Mesendoderm (in vitro differentiated cells): ENCODE data around the gene FBXL7.

Experiments
- DNase-seq: peaks from one replicate; pipeline ENCODE4 v3.0.0; 2013
- H2AK5ac ChIP-seq: 2 replicates; pipeline ENCODE4 v1.6.1; 2013; ENCODE audit warnings: low read length, inconsistent platforms
- H2BK120ac ChIP-seq: 2 replicates; pipeline ENCODE4 v1.6.1; 2013; ENCODE audit warnings: low read depth, mild to moderate bottlenecking, low read length, moderate library complexity, mixed read lengths
- H2BK15ac ChIP-seq: replicated peaks from 2 replicates; pipeline ENCODE4 v1.6.1; 2013; ENCODE audit warnings: low read depth, mild to moderate bottlenecking, moderate library complexity
- H2BK5ac ChIP-seq: 2 replicates; pipeline ENCODE4 v1.6.1; 2013; ENCODE audit warnings: low read length, inconsistent platforms
- H3K18ac ChIP-seq: 2 replicates; pipeline ENCODE4 v1.6.1; 2013; ENCODE audit warnings: mild to moderate bottlenecking, low read length, mixed read lengths
- H3K23ac ChIP-seq: one replicate; pipeline ENCODE4 v1.6.1; 2013; ENCODE audit warnings: low read length
- H3K27ac ChIP-seq: 2 replicates; pipeline ENCODE4 v1.5.1; 2013; ENCODE audit warnings: low read depth, mild to moderate bottlenecking, inconsistent platforms, low read length, moderate library complexity
- H3K27me3 ChIP-seq: 2 replicates; pipeline ENCODE4 v1.6.1; 2013; ENCODE audit warnings: low read length, control low read depth, mild to moderate bottlenecking, inconsistent platforms; ENCODE audit not compliant: insufficient read depth, poor library complexity
- H3K36me3 ChIP-seq: 2 replicates; pipeline ENCODE4 v1.6.1; 2013; ENCODE audit warnings: low read length, inconsistent platforms; ENCODE audit not compliant: control insufficient read depth, insufficient read depth
- H3K4ac ChIP-seq: one replicate; pipeline ENCODE4 v1.6.1; 2013; ENCODE audit warnings: low read depth, mild to moderate bottlenecking, low read length, moderate library complexity
- H3K4me1 ChIP-seq: 2 replicates; pipeline ENCODE4 v1.6.1; 2013; ENCODE audit warnings: low read depth, low read length, inconsistent platforms; ENCODE audit not compliant: control insufficient read depth
- H3K4me2 ChIP-seq: 2 replicates; pipeline ENCODE4 v1.6.1; 2013; ENCODE audit warnings: low read length
- H3K4me3 ChIP-seq: 2 replicates; pipeline ENCODE4 v1.5.1; 2013; ENCODE audit warnings: mild to moderate bottlenecking, low read length
- H3K56ac ChIP-seq: one replicate; pipeline ENCODE4 v1.6.1; 2013; ENCODE audit warnings: low read length
- H3K79me1 ChIP-seq: 2 replicates; pipeline ENCODE4 v1.6.1; 2013; ENCODE audit warnings: low read length, inconsistent platforms
- H3K79me2 ChIP-seq: 2 replicates; pipeline ENCODE4 v1.6.1; 2013; ENCODE audit warnings: mild to moderate bottlenecking, low read length; ENCODE audit not compliant: control insufficient read depth, insufficient read depth
- H3K9ac ChIP-seq: 2 replicates; pipeline ENCODE4 v1.6.1; 2013; ENCODE audit warnings: low read length, inconsistent platforms
- H4K5ac ChIP-seq: one replicate; pipeline ENCODE4 v1.6.1; 2013; ENCODE audit warnings: low read length
- H4K8ac ChIP-seq: one replicate; pipeline ENCODE4 v1.6.1; 2013; ENCODE audit warnings: low read depth, mild to moderate bottlenecking, control low read depth, low read length, moderate library complexity
- WGBS: extraction: QIAGEN DNeasy Blood & Tissue Kit; methylation state at CpG from one replicate; pipeline ENCODE4 v1.1.7; 2013; ENCODE audit warnings: low lambda C conversion rate, missing lambda C conversion rate; ENCODE audit not compliant: insufficient coverage; ENCODE audit errors: extremely low coverage; 5-methylcytosine and 5-hydroxymethylcytosine counted together

The FBXL7 gene

DNA sequence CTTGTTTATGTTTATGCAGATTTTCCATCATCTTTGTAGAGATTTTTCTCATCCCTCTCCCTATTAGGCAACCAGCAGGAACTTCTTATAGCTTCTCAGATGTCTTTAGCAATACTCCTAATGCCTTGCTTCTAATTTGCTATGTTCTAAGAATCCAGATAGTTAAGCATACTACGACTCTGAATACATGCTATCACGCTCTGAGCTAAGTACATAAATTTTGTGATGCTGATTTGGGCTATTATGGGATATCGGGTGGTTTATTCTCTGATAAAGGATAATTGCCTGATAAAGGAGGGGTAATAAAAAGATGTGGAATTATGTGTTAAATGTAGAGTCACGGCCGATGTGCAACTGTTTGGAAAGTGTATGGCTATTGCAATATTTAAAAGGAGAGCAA is 6.5 kb upstream of the FBXL7 start:
- no peak overlapping the region for H3K4me3 ChIP-seq
- H3K4me2 ChIP-seq = no peak overlapping the region
- no peaks in the 10 kb centered on the region for H3K27me3 ChIP-seq
- no peak overlapping the region for H2BK15ac ChIP-seq
- no peaks in the 10 kb centered on the region for H3K79me1 ChIP-seq
- no peak overlapping the region for H2AK5ac ChIP-seq
- no peaks in the 10 kb centered on the region for H3K36me3 ChIP-seq
- no peak overlapping the region for H3K4ac ChIP-seq
- H3K4me1 ChIP-seq = no peaks in the 10 kb centered on the region
- no peak overlapping the region for H3K27ac ChIP-seq
- no peak overlapping the region for H3K56ac ChIP-seq
- H4K5ac ChIP-seq = no peak overlapping the region
- H4K8ac ChIP-seq = no peak overlapping the region
- 100% methylated on average over 3 of the region's 5 CpGs for WGBS
- H2BK120ac ChIP-seq = no peak overlapping the region
- DNase-seq = no peak
- no peak overlapping the region for H3K23ac ChIP-seq
- no peak overlapping the region for H2BK5ac ChIP-seq
- no peak overlapping the region for H3K9ac ChIP-seq
- no peaks in the 10 kb centered on the region for H3K79me2 ChIP-seq
- H3K18ac ChIP-seq = no peak overlapping the region

DNA sequence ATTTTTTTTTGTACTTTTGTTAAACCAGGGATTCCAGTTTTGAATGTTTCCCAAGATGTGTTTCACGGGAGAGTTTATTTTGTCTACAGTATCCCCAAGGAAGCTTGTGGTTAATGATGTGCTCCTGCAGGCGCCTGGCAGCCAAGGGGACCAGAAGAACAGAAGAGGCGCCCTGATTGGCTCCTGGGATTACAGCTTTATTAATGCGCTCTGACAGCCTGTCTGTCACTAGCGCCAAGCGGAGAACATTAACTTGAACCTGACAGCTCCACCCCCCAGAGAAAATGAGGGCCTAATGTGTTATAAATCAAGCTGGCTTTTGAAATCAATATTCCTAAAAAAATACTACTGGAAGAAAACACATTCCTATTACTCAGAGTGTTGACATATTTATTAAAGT is 5.0 kb upstream of the FBXL7 start:
- Histone ChIP-seq H4K5ac (no peak overlapping the region), H2BK5ac (no peak overlapping the region), H3K27ac (no peak overlapping the region), H3K23ac (no peak overlapping the region), H4K8ac (no peak overlapping the region), H2BK120ac (no peak overlapping the region), H3K4ac (no peak overlapping the region), H3K79me2 (no peaks in the 10 kb centered on the region), H3K27me3 (no peaks in the 10 kb centered on the region), H3K4me3 (no peak overlapping the region), H3K4me1 (no peaks in the 10 kb centered on the region), H3K18ac (no peak overlapping the region), H2AK5ac (no peak overlapping the region), H3K79me1 (no peaks in the 10 kb centered on the region), H2BK15ac (no peak overlapping the region), H3K56ac (no peak overlapping the region), H3K4me2 (no peak overlapping the region), H3K9ac (no peak overlapping the region), H3K36me3 (no peaks in the 10 kb centered on the region)
- no peak for DNase-seq
- no CpG with 5 or more reads among the region's 6 CpGs for WGBS

DNA sequence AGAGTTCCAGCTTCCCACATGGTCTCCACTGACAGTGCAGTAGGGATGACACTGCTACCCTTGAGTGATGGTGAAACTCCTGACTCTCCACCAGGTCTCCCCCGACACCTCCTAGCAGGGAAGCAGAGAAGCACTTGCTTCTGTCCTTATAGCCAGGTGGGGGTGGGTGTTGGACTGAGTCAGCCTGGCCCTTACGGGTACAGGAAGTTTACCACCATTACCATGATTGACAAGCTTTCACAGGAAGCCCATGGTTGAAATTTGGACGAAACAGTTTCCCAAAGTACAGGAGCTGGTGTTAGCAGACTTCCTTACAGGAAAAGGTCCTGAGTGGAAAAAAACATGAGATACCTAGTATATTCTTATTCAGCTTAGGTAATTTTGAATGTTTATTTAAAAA is 3.1 kb upstream of the FBXL7 start:
- no peak overlapping the region for H3K4me3 ChIP-seq
- H2BK5ac ChIP-seq = no peak overlapping the region
- no peak overlapping the region for H3K23ac ChIP-seq
- H4K5ac ChIP-seq = no peak overlapping the region
- no peak overlapping the region for H4K8ac ChIP-seq
- H3K4ac ChIP-seq = no peak overlapping the region
- no peak overlapping the region for H3K18ac ChIP-seq
- WGBS = no CpG with 5 or more reads among the region's 3 CpGs
- H3K4me2 ChIP-seq = no peak overlapping the region
- no peak overlapping the region for H3K27ac ChIP-seq
- H2BK15ac ChIP-seq = no peak overlapping the region
- H3K79me2 ChIP-seq = peaks cover 6% of the 10 kb centered on the region
- H3K27me3 ChIP-seq = no peaks in the 10 kb centered on the region
- no peak overlapping the region for H3K56ac ChIP-seq
- no peaks in the 10 kb centered on the region for H3K36me3 ChIP-seq
- no peak overlapping the region for H3K9ac ChIP-seq
- H3K79me1 ChIP-seq = peaks cover 3% of the 10 kb centered on the region
- H2AK5ac ChIP-seq = no peak overlapping the region
- DNase-seq = peak; percentile 32
- no peaks in the 10 kb centered on the region for H3K4me1 ChIP-seq
- no peak overlapping the region for H2BK120ac ChIP-seq

DNA sequence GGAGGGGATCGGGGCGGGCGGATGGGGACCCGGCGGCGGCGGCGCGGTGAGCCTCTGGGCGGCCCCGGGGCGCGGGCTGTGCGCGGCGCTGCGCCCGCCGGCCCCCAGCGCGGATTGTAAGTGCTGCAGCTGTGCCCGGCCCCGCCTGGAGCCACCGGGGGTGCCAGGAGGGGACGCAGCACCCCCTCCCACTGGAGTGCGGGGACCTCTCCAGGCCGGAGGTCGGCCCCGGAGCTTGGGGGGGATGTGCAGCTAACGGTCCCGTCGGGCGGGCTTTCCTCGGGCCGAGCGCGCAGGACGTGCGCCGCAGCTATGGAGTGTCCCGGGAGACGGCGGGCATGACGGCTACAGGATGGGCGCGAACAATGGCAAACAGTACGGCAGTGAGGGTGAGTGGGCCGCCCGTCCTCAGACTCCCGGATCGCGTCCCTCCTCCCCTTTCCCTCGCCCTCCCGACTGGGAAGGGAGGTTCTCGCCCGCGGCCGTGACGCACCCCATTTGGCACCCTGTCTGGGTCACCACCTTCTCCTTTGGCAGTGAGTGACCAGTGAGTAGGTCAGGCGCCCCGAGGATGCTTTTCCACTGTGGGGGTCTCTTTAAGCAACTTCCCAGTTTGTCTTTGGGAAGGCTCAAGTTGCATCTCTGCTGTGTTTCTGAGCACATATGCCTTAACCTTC is 483 bp downstream of the FBXL7 start:
- Histone ChIP-seq H3K27me3 (no peaks in the 10 kb centered on the region), H4K5ac (no peak overlapping the region), H3K36me3 (no peaks in the 10 kb centered on the region), H3K4me3 (peak overlapping the region; percentile 92), H3K4ac (peak overlapping the region; percentile 45), H3K18ac (peak overlapping the region; percentile 39), H3K56ac (peak overlapping the region; percentile 81), H3K79me2 (peaks cover 15% of the 10 kb centered on the region), H2AK5ac (no peak overlapping the region), H4K8ac (no peak overlapping the region), H3K79me1 (peaks cover 14% of the 10 kb centered on the region), H3K4me1 (peaks cover 3% of the 10 kb centered on the region), H2BK5ac (peak overlapping the region; percentile 51), H2BK120ac (no peak overlapping the region), H3K27ac (peak overlapping the region; percentile 79), H3K4me2 (peak overlapping the region; percentile 100), H2BK15ac (no peak overlapping the region), H3K9ac (peak overlapping the region; percentile 87), H3K23ac (no peak overlapping the region)
- DNase-seq = peak; percentile 54
- no CpG with 5 or more reads among the region's 61 CpGs for WGBS

DNA sequence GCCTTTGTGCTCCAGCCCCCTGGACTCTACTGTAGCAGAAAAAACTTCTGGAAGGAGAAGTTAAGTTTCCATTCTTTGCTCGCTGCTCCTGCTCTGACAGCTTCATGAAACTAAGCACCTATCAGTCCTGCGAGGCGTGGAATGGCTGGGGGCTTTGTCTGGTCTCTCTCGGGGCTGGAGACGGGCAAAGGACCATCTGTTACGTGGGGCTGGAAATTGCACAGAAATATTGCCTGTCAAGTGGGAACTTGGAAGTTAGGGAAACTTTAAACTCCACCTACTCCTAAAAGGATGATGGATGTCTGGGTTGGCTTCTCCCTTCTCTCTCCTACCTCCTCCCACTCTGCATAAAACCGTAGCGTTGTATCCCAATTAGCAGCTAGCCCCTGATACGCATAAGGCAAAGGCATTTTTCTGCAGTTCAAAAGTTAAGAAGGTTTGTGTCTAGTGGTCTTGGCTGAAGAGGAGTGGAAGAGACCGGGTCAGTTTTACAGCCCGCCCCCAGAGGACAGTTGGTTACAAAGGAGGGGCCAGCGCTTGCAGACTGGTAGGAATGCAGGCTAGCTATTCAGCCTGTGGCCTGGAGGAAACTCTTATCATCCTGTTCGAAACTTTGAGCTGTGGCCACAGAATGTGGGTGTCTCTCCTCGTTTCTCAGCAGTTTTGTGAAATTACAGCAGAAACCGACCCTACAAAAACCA is 1.3 kb downstream of the FBXL7 start:
- Histone ChIP-seq H4K8ac (no peak overlapping the region), H3K79me1 (peaks cover 18% of the 10 kb centered on the region), H2BK15ac (no peak overlapping the region), H3K36me3 (no peaks in the 10 kb centered on the region), H2BK120ac (no peak overlapping the region), H3K27ac (no peak overlapping the region), H3K4me3 (peak overlapping the region; percentile 92), H2AK5ac (no peak overlapping the region), H4K5ac (no peak overlapping the region), H2BK5ac (no peak overlapping the region), H3K79me2 (peaks cover 15% of the 10 kb centered on the region), H3K4me2 (peak overlapping the region; percentile 100), H3K23ac (no peak overlapping the region), H3K4ac (no peak overlapping the region), H3K56ac (peak overlapping the region; percentile 81), H3K27me3 (no peaks in the 10 kb centered on the region), H3K18ac (no peak overlapping the region), H3K4me1 (peaks cover 3% of the 10 kb centered on the region), H3K9ac (peak overlapping the region; percentile 87)
- WGBS = no CpG with 5 or more reads among the region's 15 CpGs
- peak; percentile 90 for DNase-seq
